Upper lobe of right lung (tissue), 1 donor: ENCODE data around the gene MLLT6. TPM values are rescaled to one million over a fixed set of nuclear protein-coding genes. Genes with fewer than 3 reads are reported as not detected.

Experiments
- ATAC-seq: fragments of 200-7000 bp; cut with Tn5 transposase; one replicate; pipeline ENCODE4 v1.9.1; 2020; ENCODE audit warnings: mild to moderate bottlenecking, moderate library complexity
- DNase-seq: peaks from one replicate; pipeline ENCODE4 v3.0.0-alpha.2; 2020
- H3K27ac ChIP-seq: fragments of 200-600 bp; one replicate; pipeline ENCODE4 v1.8.0; 2022
- H3K27me3 ChIP-seq: fragments of 200-600 bp; one replicate; pipeline ENCODE4 v1.8.0; 2022; ENCODE audit warnings: mild to moderate bottlenecking
- H3K36me3 ChIP-seq: fragments of 200-600 bp; one replicate; pipeline ENCODE4 v1.8.0; 2022
- H3K4me1 ChIP-seq: fragments of 200-600 bp; one replicate; pipeline ENCODE4 v1.8.0; 2022
- H3K4me3 ChIP-seq: fragments of 200-600 bp; one replicate; pipeline ENCODE4 v1.8.0; 2022; ENCODE audit warnings: mild to moderate bottlenecking
- H3K9me3 ChIP-seq: fragments of 200-600 bp; one replicate; pipeline ENCODE4 v1.8.0; 2022
- CTCF ChIP-seq: fragments of 200-600 bp; IDR thresholded peaks from one replicate; pipeline ENCODE4 v1.8.0; 2022; ENCODE audit warnings: antibody characterized with exemption
- intact Hi-C: fragments of 100-400 bp; cut with DNase I; formaldehyde crosslinking; loops from one replicate; pipeline ENCODE4 v1.11.0; 2022
- total RNA-seq: library from RNA; stranded (reverse); fragmentation: NEBNext Ultra II Directional; extraction: Animal tissue kit (Norgen Biotek cat#: 25700); gene quantifications from one replicate; pipeline ENCODE4 v1.2.1, GENCODE V29; 2021
- donor health status: DM: no; HTN: yes; CAD: no; lungs with severe emphysema.

Gene MLLT6
- total RNA-seq, 1 donor from 2014 or later: 133 TPM

- DNase-seq: no peak
- H3K4me3 ChIP-seq: peak overlapping the region; percentile 96
- intact Hi-C loops: no loop called here
- peak overlapping the region; percentile 93 for H3K27ac ChIP-seq
- TF ChIP-seq CTCF: no peak
- peaks cover 11% of the 10 kb centered on the region for H3K36me3 ChIP-seq
- ATAC-seq: no peak
- no peaks in the 10 kb centered on the region for H3K27me3 ChIP-seq
- peaks cover 51% of the 10 kb centered on the region for H3K4me1 ChIP-seq
- no peaks in the 10 kb centered on the region for H3K9me3 ChIP-seq
These were observed 44.9 kb downstream of the MLLT6 start for GRCh38 chr17:38750044-38750311.

- H3K27ac ChIP-seq: peak overlapping the region; percentile 93
- no peaks in the 10 kb centered on the region for H3K9me3 ChIP-seq
- ATAC-seq (no peak), DNase-seq (no peak)
- peaks cover 13% of the 10 kb centered on the region for H3K36me3 ChIP-seq
- peaks cover 51% of the 10 kb centered on the region for H3K4me1 ChIP-seq
- no peak for TF ChIP-seq CTCF
- no peaks in the 10 kb centered on the region for H3K27me3 ChIP-seq
- intact Hi-C loops: no loop called here
- H3K4me3 ChIP-seq: peak overlapping the region; percentile 96
These were observed 45.4 kb downstream of the MLLT6 start for GRCh38 chr17:38750312-38751121.

GRCh38 chr17:38751144-38751807 is 46.2 kb downstream of the MLLT6 start:
- Histone ChIP-seq H3K36me3 (peaks cover 20% of the 10 kb centered on the region), H3K4me1 (peaks cover 48% of the 10 kb centered on the region), H3K27me3 (no peaks in the 10 kb centered on the region), H3K27ac (peak overlapping the region; percentile 93), H3K9me3 (no peaks in the 10 kb centered on the region), H3K4me3 (peak overlapping the region; percentile 96)
- DNase-seq (no peak), ATAC-seq (no peak)
- intact Hi-C loops: no loop called here
- no peak for TF ChIP-seq CTCF

- Histone ChIP-seq H3K4me3 (peak overlapping the region; percentile 96), H3K4me1 (peaks cover 43% of the 10 kb centered on the region), H3K27me3 (no peaks in the 10 kb centered on the region), H3K9me3 (no peaks in the 10 kb centered on the region), H3K27ac (peak overlapping the region; percentile 93), H3K36me3 (peaks cover 26% of the 10 kb centered on the region)
- DNase-seq (peak; percentile 89), ATAC-seq (peak; percentile 34)
- TF ChIP-seq CTCF: no peak
- intact Hi-C loops: no loop called here
These were observed 46.8 kb downstream of the MLLT6 start for GRCh38 chr17:38751808-38752307.

GRCh38 chr17:38752308-38753070 is 47.4 kb downstream of the MLLT6 start, which contains the start of gene PSMB3:
Gene PSMB3 (plus strand): TSS chr17:38752741. CDS start chr17:38752827, 86 bp downstream.
- no peaks in the 10 kb centered on the region for H3K9me3 ChIP-seq
- peaks cover 32% of the 10 kb centered on the region for H3K36me3 ChIP-seq
- peak within 1 kb of the TSS; percentile 96 for H3K4me3 ChIP-seq
- peak; percentile 98 for DNase-seq
- intact Hi-C loops: no loop called here
- peaks cover 39% of the 10 kb centered on the region for H3K4me1 ChIP-seq
- ATAC-seq: peak; percentile 87
- no peaks in the 10 kb centered on the region for H3K27me3 ChIP-seq
- no peak for TF ChIP-seq CTCF
- H3K27ac ChIP-seq: peak within 1 kb of the TSS; percentile 93
